Stimulated activated CD8-positive, alpha-beta memory T cell treated with anti-CD3 and anti-CD28 coated beads, Interleukin-2, amount 100 ng/mL, for 48 hours (primary cell): ENCODE measurements around the gene FBN3.
"Not testable (repeated sequence)": the region's sequence is repeated elsewhere in the genome, so short reads cannot be mapped to it uniquely, and the experiment has no call there.

Experiments used
- DNase-seq, 2 donors: peaks; one replicate each; pipeline ENCODE4 v3.0.0-alpha.2; 2020; ENCODE audit warnings: low read depth in 2 of 2

FBN3 gene

GRCh38 chr19:8117991-8118390 lies 31.4 kb downstream of the FBN3 start:
- no peak for DNase-seq

GRCh38 chr19:8116437-8117293 lies 32.7 kb downstream of the FBN3 start:
- DNase-seq = no peak

GRCh38 chr19:8115805-8116396 lies 33.5 kb downstream of the FBN3 start:
- DNase-seq = no peak

- no peak for DNase-seq
Measured at GRCh38 chr19:8113017-8113416, 36.4 kb downstream of the FBN3 start.

GRCh38 chr19:8111376-8111775 lies 38.0 kb downstream of the FBN3 start:
- no peak for DNase-seq

- no peak for DNase-seq
Measured at GRCh38 chr19:8110931-8111330, 38.5 kb downstream of the FBN3 start.

GRCh38 chr19:8109890-8110662 lies 39.3 kb downstream of the FBN3 start:
- no peak for DNase-seq

- no peak for DNase-seq
Measured at GRCh38 chr19:8109455-8109854, 39.9 kb downstream of the FBN3 start.

GRCh38 chr19:8108560-8109445 lies 40.6 kb downstream of the FBN3 start:
- DNase-seq = no peak

- no peak for DNase-seq
Measured at GRCh38 chr19:8107301-8107903, 42.0 kb downstream of the FBN3 start.

- DNase-seq = no peak
Measured at GRCh38 chr19:8105471-8105870, 43.9 kb downstream of the FBN3 start.

- not testable (repeated sequence) for DNase-seq
Measured at GRCh38 chr19:8101910-8102309, 47.5 kb downstream of the FBN3 start.

GRCh38 chr19:8101311-8101710 lies 48.1 kb downstream of the FBN3 start:
- no peak for DNase-seq

GRCh38 chr19:8097681-8098567 lies 51.5 kb downstream of the FBN3 start:
- DNase-seq = no peak

GRCh38 chr19:8097198-8097597 lies 52.2 kb downstream of the FBN3 start:
- no peak for DNase-seq

- no peak for DNase-seq
Measured at GRCh38 chr19:8096071-8096470, 53.3 kb downstream of the FBN3 start.

- DNase-seq = no peak
Measured at GRCh38 chr19:8095354-8095886, 54.0 kb downstream of the FBN3 start.

GRCh38 chr19:8094336-8094735 lies 55.1 kb downstream of the FBN3 start:
- DNase-seq = no peak

GRCh38 chr19:8093740-8094139 lies 55.7 kb downstream of the FBN3 start:
- no peak for DNase-seq

- DNase-seq = no peak
Measured at GRCh38 chr19:8090950-8091349, 58.4 kb downstream of the FBN3 start.
